HepG2 (cell line): ENCODE data around the gene PLPP3. TPM values are rescaled to one million over a fixed set of nuclear protein-coding genes. Genes with fewer than 3 reads are reported as not detected.

Source experiments
- CBX2 ChIP-seq, 2 experiments: fragments of 200-600 bp in 1 of 2; sonication (generic); formaldehyde crosslinking in 1 of 2; IDR thresholded peaks; 2 replicates each; pipeline versions ENCODE4 v1.7.0 to v1.8.1; 2018 to 2022; ENCODE audit warnings: low read depth in 2 of 2, low read length in 1 of 2, mild to moderate bottlenecking in 1 of 2, missing genetic modification reagents in 1 of 2
- CC2D1A ChIP-seq: sonication (generic); formaldehyde crosslinking; IDR thresholded peaks from 2 replicates; pipeline ENCODE4 v1.8.1; 2023; ENCODE audit warnings: mild to moderate bottlenecking, missing genetic modification reagents
- MED13 ChIP-seq: sonication (generic); formaldehyde crosslinking; IDR thresholded peaks from 2 replicates; pipeline ENCODE4 v1.5.0; 2020; ENCODE audit warnings: missing genetic modification reagents
- NBN ChIP-seq: fragments of 450-650 bp; conservative IDR thresholded peaks from 2 replicates; pipeline ENCODE4 v1.6.1; 2017
- PHF21A ChIP-seq: sonication (generic); formaldehyde crosslinking; IDR thresholded peaks from 2 replicates; pipeline ENCODE4 v1.5.0; 2020; ENCODE audit warnings: mild to moderate bottlenecking, missing genetic modification reagents
- PLRG1 ChIP-seq: fragments of 450-650 bp; conservative IDR thresholded peaks from 2 replicates; pipeline ENCODE4 v1.6.1; 2016
- POGZ ChIP-seq: sonication (generic); formaldehyde crosslinking; IDR thresholded peaks from 2 replicates; pipeline ENCODE4 v1.4.0; 2020; ENCODE audit warnings: mild to moderate bottlenecking, missing genetic modification reagents
- RERE ChIP-seq: IDR thresholded peaks from 2 replicates; pipeline ENCODE4 v1.6.1; 2016; ENCODE audit warnings: low read depth, missing genetic modification reagents, missing compliant biosample characterization
- REST ChIP-seq, 2 experiments: IDR thresholded peaks; 2 replicates each; pipeline ENCODE4 v1.6.1; 2011 to 2012; ENCODE audit warnings: low read length in 2 of 2, borderline replicate concordance in 1 of 2, low read depth in 1 of 2, mild to moderate bottlenecking in 1 of 2, moderate library complexity in 1 of 2
- SATB2 ChIP-seq: sonication (generic); formaldehyde crosslinking; IDR thresholded peaks from 2 replicates; pipeline ENCODE4 v1.5.0; 2020; ENCODE audit warnings: missing genetic modification reagents
- SMARCC2 ChIP-seq: fragments of 450-650 bp; IDR thresholded peaks from 2 replicates; pipeline ENCODE4 v1.6.1; 2017; ENCODE audit warnings: antibody characterized with exemption, mild to moderate bottlenecking
- SNRNP70 ChIP-seq: fragments of 200-400 bp; formaldehyde crosslinking; IDR thresholded peaks from 2 replicates; pipeline ENCODE4 v1.6.1; 2017; ENCODE audit warnings: mild to moderate bottlenecking, low read depth, low read length, moderate library complexity
- SOX5 ChIP-seq: IDR thresholded peaks from 2 replicates; pipeline ENCODE4 v1.6.1; 2016; ENCODE audit warnings: borderline replicate concordance
- ZFAT ChIP-seq: sonication (generic); formaldehyde crosslinking; conservative IDR thresholded peaks from 2 replicates; pipeline ENCODE4 v1.8.1; 2023; ENCODE audit warnings: missing genetic modification reagents, inconsistent platforms
- ZKSCAN1 ChIP-seq: fragments of 150-350 bp; IDR thresholded peaks from 2 replicates; pipeline ENCODE4 v1.6.1; 2014; ENCODE audit warnings: low read length
- ZNF17 ChIP-seq: sonication (generic); formaldehyde crosslinking; IDR thresholded peaks from 2 replicates; pipeline ENCODE4 v1.5.0; 2020; ENCODE audit warnings: mild to moderate bottlenecking, missing genetic modification reagents
- ZNF562 ChIP-seq: sonication (generic); formaldehyde crosslinking; IDR thresholded peaks from 2 replicates; pipeline ENCODE4 v1.8.0; 2022; ENCODE audit warnings: missing genetic modification reagents, borderline replicate concordance
- ZNF615 ChIP-seq: sonication (generic); formaldehyde crosslinking; IDR thresholded peaks from 2 replicates; pipeline ENCODE4 v1.5.0; 2020; ENCODE audit warnings: mild to moderate bottlenecking, missing genetic modification reagents, borderline replicate concordance
- ZNF652 ChIP-seq: IDR thresholded peaks from 2 replicates; pipeline ENCODE4 v1.6.1; 2016; ENCODE audit warnings: low read depth, borderline replicate concordance
- ZNF704 ChIP-seq: sonication (generic); formaldehyde crosslinking; IDR thresholded peaks from 2 replicates; pipeline ENCODE4 v1.8.1; 2023; ENCODE audit warnings: mild to moderate bottlenecking, inconsistent platforms, moderate library complexity, missing genetic modification reagents, borderline replicate concordance
- polyA plus RNA-seq, 8 experiments: library from polyadenylated mRNA; depleted of rRNA in 3 of 8; stranded (reverse) in 7 of 8; unstranded in 1 of 8; fragments of >200 nt; fragmentation: Illumina TruSeq in 4 of 8; extraction: Trizol in 4 of 8; gene quantifications; 2 replicates each; pipeline versions ENCODE4 v1.2.1 to v1.2.3, GENCODE V29; 2011 to 2016; ENCODE audit warnings: low read depth in 4 of 8, missing spikeins in 1 of 8, mixed read lengths in 1 of 8; ENCODE audit not compliant: insufficient read depth in 1 of 8
- total RNA-seq, 5 experiments: library from RNA; depleted of rRNA; stranded (reverse); fragments of >200 nt; fragmentation: Illumina TruSeq; extraction: Trizol; gene quantifications; 2 replicates each; pipeline ENCODE4 v1.2.3, GENCODE V29; 2016; ENCODE audit warnings: low read depth in 1 of 5

Gene PLPP3
- total and polyA plus RNA-seq, 2 of the 13 experiments (the other 11 are each of a cell fraction or from before 2014, with no cell fraction given), result 49.7 to 65.8 TPM

- TF ChIP-seq ZNF562 (no peak), MED13 (CRISPR knock-in tag) (no peak), SOX5 (CRISPR knock-in tag) (no peak), ZFAT (CRISPR knock-in tag) (0 out of 2 replicates have a peak, but pooled peaks have one; percentile 40), PHF21A (no peak), SNRNP70 (no peak), NBN (no peak), SMARCC2 (no peak), POGZ (CRISPR knock-in tag) (no peak), RERE (CRISPR knock-in tag) (no peak), PLRG1 (no peak), SATB2 (CRISPR knock-in tag) (no peak), ZNF652 (no peak), ZNF615 (CRISPR knock-in tag) (no peak), CBX2 (IDR thresholded peaks at IDR 0.05; ENCODE audit: low read depth, low read length) (no peak), CBX2 (CRISPR knock-in tag; IDR thresholded peaks at IDR 0.05; ENCODE audit: low read depth) (no peak), CC2D1A (CRISPR knock-in tag) (no peak), ZNF704 (CRISPR knock-in tag) (no peak; the same call in 1 of the 2 replicates), ZNF17 (CRISPR knock-in tag) (no peak), ZKSCAN1 (peak; percentile 86; the same call in 1 of the 2 replicates), REST (IDR thresholded peaks at IDR 0.05; ENCODE audit: borderline replicate concordance in 1 of 2, low read depth in 1 of 2, low read length in 2 of 2) (no peak)
Measured at GRCh38 chr1:56578138-56578962, 1.0 kb downstream of the PLPP3 start (continued).
